ENCODE measurements around the gene PIGU.

GRCh38 chr20:34511891-34512265 is 165.0 kb downstream of the PIGU start:
- no peak for TF ChIP-seq CTCF (IDR thresholded peaks at IDR 0.05)
- TF ChIP-seq EZH2 (IDR thresholded peaks at IDR 0.05): no peak
